H9 (cell line): ENCODE data around the gene DOHH. TPM values are rescaled to one million over a fixed set of nuclear protein-coding genes. Genes with fewer than 3 reads are reported as not detected.
A peak's percentile ranks its signal among the peaks of the same experiment; 100 is the strongest.
"Not testable (repeated sequence)": the region's sequence is repeated elsewhere in the genome, so short reads cannot be mapped to it uniquely, and the experiment has no call there.

ENCODE experiments used
- DNase-seq: peaks from one replicate; pipeline ENCODE4 v3.0.0-alpha.2; 2017
- H2AFZ ChIP-seq: one replicate; pipeline ENCODE4 v1.6.1; 2013; ENCODE audit warnings: mild to moderate bottlenecking, low read length, control low read depth, moderate library complexity
- H2AK5ac ChIP-seq: 2 replicates; pipeline ENCODE4 v1.6.1; 2013; ENCODE audit warnings: low read length, control low read depth, mixed read lengths; ENCODE audit not compliant: insufficient read length
- H2BK120ac ChIP-seq: one replicate; pipeline ENCODE4 v1.6.1; 2013; ENCODE audit warnings: low read depth, mild to moderate bottlenecking, low read length, control low read depth, inconsistent platforms; ENCODE audit not compliant: poor library complexity, severe bottlenecking
- H2BK12ac ChIP-seq: 2 replicates; pipeline ENCODE4 v1.6.1; 2013; ENCODE audit warnings: low read length, control low read depth, mixed read lengths, low read depth; ENCODE audit not compliant: insufficient read length
- H2BK15ac ChIP-seq: 2 replicates; pipeline ENCODE4 v1.6.1; 2013; ENCODE audit warnings: low read depth, low read length, control low read depth
- H2BK20ac ChIP-seq: one replicate; pipeline ENCODE4 v1.6.1; 2013; ENCODE audit warnings: low read depth, mild to moderate bottlenecking, low read length, control low read depth, inconsistent platforms; ENCODE audit not compliant: poor library complexity, severe bottlenecking
- H2BK5ac ChIP-seq: 2 replicates; pipeline ENCODE4 v1.6.1; 2013; ENCODE audit warnings: low read length, control low read depth, mixed read lengths; ENCODE audit not compliant: insufficient read length
- H3K14ac ChIP-seq: 2 replicates; pipeline ENCODE4 v1.6.1; 2013; ENCODE audit warnings: low read length, control low read depth; ENCODE audit not compliant: insufficient read depth
- H3K18ac ChIP-seq: 2 replicates; pipeline ENCODE4 v1.6.1; 2013; ENCODE audit warnings: low read depth, mild to moderate bottlenecking, mixed read lengths, low read length, control low read depth; ENCODE audit not compliant: insufficient read length
- H3K23ac ChIP-seq: 2 replicates; pipeline ENCODE4 v1.6.1; 2013; ENCODE audit warnings: low read length, control low read depth, mixed read lengths, low read depth; ENCODE audit not compliant: insufficient read length
- H3K23me2 ChIP-seq: 2 replicates; pipeline ENCODE4 v1.6.1; 2013; ENCODE audit warnings: low read depth, mild to moderate bottlenecking, mixed read lengths, low read length, control low read depth; ENCODE audit not compliant: insufficient read length, poor library complexity, severe bottlenecking
- H3K27ac ChIP-seq: 2 replicates; pipeline ENCODE4 v1.5.1; 2013; ENCODE audit warnings: low read length, control low read depth, mixed read lengths, low read depth; ENCODE audit not compliant: insufficient read length
- H3K27me3 ChIP-seq: 2 replicates; pipeline ENCODE4 v1.6.1; 2013; ENCODE audit warnings: low read length, control low read depth, inconsistent platforms; ENCODE audit not compliant: insufficient read depth
- H3K4ac ChIP-seq: 2 replicates; pipeline ENCODE4 v1.6.1; 2013; ENCODE audit warnings: low read depth, mild to moderate bottlenecking, control low read depth, inconsistent platforms, low read length, moderate library complexity
- H3K4me1 ChIP-seq: 2 replicates; pipeline ENCODE4 v1.6.1; 2013; ENCODE audit warnings: low read length, control low read depth, inconsistent platforms; ENCODE audit not compliant: insufficient read depth
- H3K4me2 ChIP-seq: 2 replicates; pipeline ENCODE4 v1.6.1; 2013; ENCODE audit warnings: low read length, control low read depth, mixed read lengths; ENCODE audit not compliant: insufficient read length, insufficient read depth
- H3K56ac ChIP-seq: 2 replicates; pipeline ENCODE4 v1.6.1; 2013; ENCODE audit warnings: low read depth, mild to moderate bottlenecking, mixed read lengths, low read length, control low read depth; ENCODE audit not compliant: insufficient read length
- H3K79me1 ChIP-seq: 2 replicates; pipeline ENCODE4 v1.6.1; 2013; ENCODE audit warnings: low read depth, mild to moderate bottlenecking, moderate library complexity, low read length, control low read depth, inconsistent platforms; ENCODE audit not compliant: insufficient read depth, poor library complexity, severe bottlenecking
- H3K79me2 ChIP-seq: 2 replicates; pipeline ENCODE4 v1.6.1; 2013; ENCODE audit warnings: low read length, control low read depth, inconsistent platforms; ENCODE audit not compliant: insufficient read depth
- H3K9ac ChIP-seq: 2 replicates; pipeline ENCODE4 v1.6.1; 2013; ENCODE audit warnings: low read length, control low read depth, mixed read lengths; ENCODE audit not compliant: insufficient read length; ENCODE audit errors: extremely low read depth
- H3K9me3 ChIP-seq: one replicate; pipeline ENCODE4 v1.6.1; 2013; ENCODE audit warnings: low read depth, low read length, inconsistent platforms; ENCODE audit not compliant: control insufficient read depth
- H3T11ph ChIP-seq: one replicate; pipeline ENCODE4 v1.6.1; 2013; ENCODE audit warnings: mild to moderate bottlenecking, low read length, control low read depth, inconsistent platforms
- H4K20me1 ChIP-seq: one replicate; pipeline ENCODE4 v1.6.1; 2013; ENCODE audit not compliant: control insufficient read depth, insufficient read length, insufficient read depth
- H4K5ac ChIP-seq: 2 replicates; pipeline ENCODE4 v1.6.1; 2013; ENCODE audit warnings: low read depth, mild to moderate bottlenecking, mixed read lengths, low read length, control low read depth; ENCODE audit not compliant: insufficient read length
- H4K8ac ChIP-seq: replicated peaks from 2 replicates; pipeline ENCODE4 v1.6.1; 2013; ENCODE audit warnings: low read length, control low read depth, mixed read lengths, low read depth; ENCODE audit not compliant: insufficient read length
- H4K91ac ChIP-seq: 2 replicates; pipeline ENCODE4 v1.6.1; 2013; ENCODE audit warnings: low read depth, mild to moderate bottlenecking, moderate library complexity, mixed read lengths, low read length, control low read depth; ENCODE audit not compliant: insufficient read length
- H3K27ac Mint-ChIP-seq, 3 experiments: 2 replicates in 2 of 3; 3 replicates in 1 of 3; pipeline ENCODE4 v1.8.0; 2020 to 2021; ENCODE audit warnings: mixed read lengths in 3 of 3, mild to moderate bottlenecking in 1 of 3, moderate library complexity in 1 of 3
- H3K27me3 Mint-ChIP-seq: 2 replicates; pipeline ENCODE4 v1.8.0; 2021; ENCODE audit warnings: low read depth, mild to moderate bottlenecking, moderate library complexity, mixed read lengths
- H3K36me3 Mint-ChIP-seq, 3 experiments: 2 replicates in 2 of 3; 3 replicates in 1 of 3; pipeline ENCODE4 v1.8.0; 2020 to 2021; ENCODE audit warnings: low read depth in 3 of 3, mixed read lengths in 3 of 3; ENCODE audit not compliant: insufficient read depth in 1 of 3
- H3K4me1 Mint-ChIP-seq, 2 experiments: 2 replicates each; pipeline ENCODE4 v1.8.0; 2020; ENCODE audit warnings: mixed read lengths in 2 of 2
- H3K4me3 Mint-ChIP-seq, 2 experiments: 2 replicates in 1 of 2; 3 replicates in 1 of 2; pipeline ENCODE4 v1.8.0; 2020 to 2021; ENCODE audit warnings: mild to moderate bottlenecking in 2 of 2, mixed read lengths in 2 of 2, moderate library complexity in 1 of 2
- H3K9me3 Mint-ChIP-seq, 2 experiments: 2 replicates in 1 of 2; 3 replicates in 1 of 2; pipeline ENCODE4 v1.8.0; 2020; ENCODE audit warnings: mild to moderate bottlenecking in 2 of 2, mixed read lengths in 2 of 2, moderate library complexity in 1 of 2
- WGBS: extraction: QIAGEN DNeasy Blood & Tissue Kit; methylation state at CpG from one replicate; pipeline ENCODE4 v1.1.7; 2013; ENCODE audit warnings: missing lambda C conversion rate, low lambda C conversion rate, mixed read lengths; ENCODE audit not compliant: insufficient read length; ENCODE audit errors: extremely low coverage; 5-methylcytosine and 5-hydroxymethylcytosine counted together
- total RNA-seq: library from RNA; stranded (reverse); gene quantifications from 2 replicates; pipeline ENCODE4 v1.2.1, GENCODE V29; 2021
- TF ChIP-seq, protein P1 (sequence below): fragments of 200-600 bp; sonication (generic); conservative IDR thresholded peaks from 3 replicates; pipeline ENCODE4 v1.8.0; 2021; ENCODE audit warnings: antibody characterized with exemption, mild to moderate bottlenecking

DOHH gene
- total RNA-seq, 1 experiment from 2014 or later = 16.5 TPM

DNA sequence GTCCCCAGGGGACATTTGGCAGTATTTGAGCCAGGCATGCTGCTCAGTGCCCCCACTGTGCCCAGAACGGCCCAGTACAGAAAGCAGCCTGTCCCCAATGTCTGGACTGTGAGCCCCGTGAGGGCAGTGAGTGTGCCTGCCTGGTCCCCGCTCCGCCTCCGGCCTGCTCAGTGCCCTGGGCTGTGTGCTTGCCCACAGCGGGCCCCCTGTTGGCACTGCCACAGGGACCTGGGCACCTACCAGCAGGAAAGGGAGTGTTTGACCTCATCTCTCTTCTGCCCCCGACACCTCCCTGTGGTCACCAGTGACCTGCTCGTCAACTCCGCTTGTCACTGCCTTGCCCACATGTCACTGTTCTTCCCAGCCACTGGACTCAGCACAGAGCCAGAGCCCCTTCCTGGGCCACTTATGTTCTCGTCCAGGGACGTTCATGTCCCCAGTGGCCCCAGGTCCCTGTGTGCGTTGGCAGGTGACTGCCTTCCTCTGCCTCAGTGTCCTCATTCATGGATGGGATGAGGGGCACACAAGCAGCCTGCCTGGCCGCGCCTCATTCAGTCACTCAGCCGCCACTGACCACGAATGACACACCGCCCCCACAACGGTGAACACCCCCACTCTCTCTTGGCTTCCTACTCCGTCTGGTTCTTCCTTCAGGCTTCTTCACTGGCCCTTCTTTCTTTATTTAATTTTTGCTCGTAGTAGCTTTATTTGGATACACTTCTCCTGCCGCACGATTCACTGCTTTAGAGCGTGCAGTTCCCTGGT lies 8.5 kb upstream of the DOHH start:
- H2AK5ac ChIP-seq = no peak overlapping the region
- no peaks in the 10 kb centered on the region for H4K20me1 ChIP-seq
- H2AFZ ChIP-seq = no peak overlapping the region
- no peak overlapping the region for H3T11ph ChIP-seq
- H3K27ac ChIP-seq = no peak overlapping the region
- no peaks in the 10 kb centered on the region for H3K9me3 ChIP-seq
- H3K56ac ChIP-seq = no peak overlapping the region
- TF ChIP-seq, protein P1, sequence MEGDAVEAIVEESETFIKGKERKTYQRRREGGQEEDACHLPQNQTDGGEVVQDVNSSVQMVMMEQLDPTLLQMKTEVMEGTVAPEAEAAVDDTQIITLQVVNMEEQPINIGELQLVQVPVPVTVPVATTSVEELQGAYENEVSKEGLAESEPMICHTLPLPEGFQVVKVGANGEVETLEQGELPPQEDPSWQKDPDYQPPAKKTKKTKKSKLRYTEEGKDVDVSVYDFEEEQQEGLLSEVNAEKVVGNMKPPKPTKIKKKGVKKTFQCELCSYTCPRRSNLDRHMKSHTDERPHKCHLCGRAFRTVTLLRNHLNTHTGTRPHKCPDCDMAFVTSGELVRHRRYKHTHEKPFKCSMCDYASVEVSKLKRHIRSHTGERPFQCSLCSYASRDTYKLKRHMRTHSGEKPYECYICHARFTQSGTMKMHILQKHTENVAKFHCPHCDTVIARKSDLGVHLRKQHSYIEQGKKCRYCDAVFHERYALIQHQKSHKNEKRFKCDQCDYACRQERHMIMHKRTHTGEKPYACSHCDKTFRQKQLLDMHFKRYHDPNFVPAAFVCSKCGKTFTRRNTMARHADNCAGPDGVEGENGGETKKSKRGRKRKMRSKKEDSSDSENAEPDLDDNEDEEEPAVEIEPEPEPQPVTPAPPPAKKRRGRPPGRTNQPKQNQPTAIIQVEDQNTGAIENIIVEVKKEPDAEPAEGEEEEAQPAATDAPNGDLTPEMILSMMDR = no peak
- H3K14ac ChIP-seq = no peak overlapping the region
- no peaks in the 10 kb centered on the region; a peak in 1 of 5 replicates for H3K9me3 Mint-ChIP-seq
- no peak overlapping the region for H4K8ac ChIP-seq
- no peak overlapping the region for H2BK5ac ChIP-seq
- no peak overlapping the region; a peak in 2 of 5 replicates for H3K4me3 Mint-ChIP-seq
- no peaks in the 10 kb centered on the region for H3K79me1 ChIP-seq
- no peak overlapping the region for H2BK20ac ChIP-seq
- H3K79me2 ChIP-seq = peaks cover 3% of the 10 kb centered on the region; the same call in 1 of the 2 replicates
- peak overlapping the region in 2 of 3 experiments; percentile 18 to 33; a peak in 3 of 7 replicates for H3K27ac Mint-ChIP-seq
- no peak overlapping the region for H3K4ac ChIP-seq
- no peak overlapping the region for H4K5ac ChIP-seq
- H3K27me3 Mint-ChIP-seq = no peaks in the 10 kb centered on the region
- H3K23ac ChIP-seq = no peak overlapping the region
- H3K4me1 ChIP-seq = no peaks in the 10 kb centered on the region
- peaks cover 10 to 34% (median 19%) of the 10 kb centered on the region in 3 experiments; a peak in 6 of 7 replicates for H3K36me3 Mint-ChIP-seq
- no peak overlapping the region for H4K91ac ChIP-seq
- H2BK12ac ChIP-seq = no peak overlapping the region
- H2BK15ac ChIP-seq = no peak overlapping the region
- no peak overlapping the region for H3K18ac ChIP-seq
- H3K23me2 ChIP-seq = peaks cover 15% of the 10 kb centered on the region
- no peak overlapping the region for H2BK120ac ChIP-seq
- no CpG with 5 or more reads among the region's 23 CpGs for WGBS
- H3K27me3 ChIP-seq = no peaks in the 10 kb centered on the region
- H3K9ac ChIP-seq = no peak overlapping the region
- H3K4me2 ChIP-seq = no peak overlapping the region
- H3K4me1 Mint-ChIP-seq = peaks cover 16 to 40% of the 10 kb centered on the region in 2 experiments
- DNase-seq = no peak

DNA sequence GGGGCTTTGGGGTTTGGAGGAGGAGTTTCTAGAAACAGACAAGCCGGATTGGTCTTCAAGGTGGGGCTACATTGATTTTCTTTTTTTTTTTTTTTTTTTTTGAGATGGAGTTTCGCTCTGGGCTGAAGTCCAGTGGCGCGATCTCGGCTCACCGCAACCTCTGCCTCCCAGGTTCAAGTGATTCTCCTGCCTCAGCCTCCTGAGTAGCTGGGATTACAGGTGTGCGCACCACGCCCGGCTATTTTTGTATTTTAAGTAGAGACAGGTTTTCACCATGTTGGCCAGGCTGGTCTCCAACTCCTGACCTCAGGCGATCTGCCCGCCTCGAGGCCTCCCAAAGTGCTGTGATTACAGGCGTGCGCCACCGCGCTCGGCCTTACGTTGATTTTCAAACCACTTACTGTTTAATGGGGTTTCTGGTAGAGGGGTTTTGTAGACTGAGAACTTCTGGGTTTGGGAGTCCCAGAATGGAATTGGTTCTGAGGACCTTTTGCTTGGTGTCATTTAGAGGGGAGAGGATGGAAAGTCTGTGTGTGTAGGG lies 7.7 kb upstream of the DOHH start:
- H3K9ac ChIP-seq, H4K5ac ChIP-seq, H3K27me3 ChIP-seq, H2AK5ac ChIP-seq, H4K20me1 ChIP-seq, H3K27me3 Mint-ChIP-seq, H3K27ac ChIP-seq, H2BK5ac ChIP-seq, H3K79me1 ChIP-seq, H2BK120ac ChIP-seq, H3K56ac ChIP-seq, H3K4ac ChIP-seq, H3T11ph ChIP-seq, H3K9me3 ChIP-seq, H4K91ac ChIP-seq, H4K8ac ChIP-seq, H2BK20ac ChIP-seq, H3K18ac ChIP-seq, H2AFZ ChIP-seq, H3K4me1 ChIP-seq, H3K79me2 ChIP-seq, H2BK12ac ChIP-seq, H2BK15ac ChIP-seq, DNase-seq, H3K23ac ChIP-seq, H3K14ac ChIP-seq, H3K9me3 Mint-ChIP-seq: not testable (repeated sequence)
- Mint-ChIP-seq H3K27ac (peak overlapping the region in 1 of 3 experiments; percentile 53; a peak in 2 of 7 replicates), H3K4me3 (peak overlapping the region; percentile 79 to 93), H3K36me3 (peaks cover 10 to 34% (median 19%) of the 10 kb centered on the region in 3 experiments; a peak in 6 of 7 replicates), H3K4me1 (peaks cover 16 to 40% of the 10 kb centered on the region in 2 experiments)
- no CpG with 5 or more reads among the region's 18 CpGs for WGBS
- H3K4me2 ChIP-seq = peak overlapping the region; percentile 86
- peaks cover 15% of the 10 kb centered on the region for H3K23me2 ChIP-seq
